A549 (cell line): Measurements from ENCODE around the gene FSTL4.

Source experiments
- BHLHE40 ChIP-seq: IDR thresholded peaks from 2 replicates; pipeline ENCODE4 v1.6.1; 2012; ENCODE audit warnings: low read depth, low read length, inconsistent platforms
- CEBPB ChIP-seq, 2 experiments: fragments of >200 bp in 1 of 2; sonication (Bioruptor Twin) in 1 of 2; formaldehyde crosslinking in 1 of 2; IDR thresholded peaks; 2 replicates each; pipeline ENCODE4 v1.6.1; 2012 to 2016
- CHD4 ChIP-seq: fragments of 200-600 bp; sonication (generic); IDR thresholded peaks from 2 replicates; pipeline ENCODE4 v1.6.1; 2016; ENCODE audit warnings: antibody characterized with exemption, mild to moderate bottlenecking, borderline replicate concordance
- CTCF ChIP-seq: fragments of >200 bp; sonication (Bioruptor Twin); formaldehyde crosslinking; IDR thresholded peaks from 3 replicates; pipeline ENCODE4 v1.5.1; 2016
- EP300 ChIP-seq, 2 experiments: fragments of >200 bp; sonication (Bioruptor Twin); formaldehyde crosslinking; IDR thresholded peaks; 2 replicates in 1 of 2; 3 replicates in 1 of 2; pipeline ENCODE4 v1.6.1; 2016 to 2017
- KDM1A ChIP-seq: fragments of 200-600 bp; sonication (generic); IDR thresholded peaks from 2 replicates; pipeline ENCODE4 v1.6.1; 2016; ENCODE audit warnings: low read depth, mild to moderate bottlenecking
- KDM5A ChIP-seq: fragments of 200-600 bp; sonication (generic); IDR thresholded peaks from 2 replicates; pipeline ENCODE4 v1.6.1; 2016; ENCODE audit warnings: antibody characterized with exemption, mild to moderate bottlenecking
- NFE2L2 ChIP-seq: fragments of 150-350 bp; conservative IDR thresholded peaks from 2 replicates; pipeline ENCODE4 v1.6.1; 2014; ENCODE audit warnings: low read length
- POLR2A ChIP-seq: IDR thresholded peaks from 2 replicates; pipeline ENCODE4 v1.6.1; 2012; ENCODE audit warnings: mild to moderate bottlenecking, low read length
- RAD21 ChIP-seq, 2 experiments: fragments of >200 bp in 1 of 2; sonication (Bioruptor Twin) in 1 of 2; formaldehyde crosslinking in 1 of 2; IDR thresholded peaks in 1 of 2; conservative IDR thresholded peaks in 1 of 2; 2 replicates in 1 of 2; 3 replicates in 1 of 2; pipeline ENCODE4 v1.6.1; 2012 to 2018; ENCODE audit warnings: inconsistent platforms in 1 of 2
- RFX5 ChIP-seq: fragments of 450-650 bp; IDR thresholded peaks from 2 replicates; pipeline ENCODE4 v1.7.1; 2014; ENCODE audit warnings: antibody characterized with exemption, mild to moderate bottlenecking, moderate library complexity
- SREBF2 ChIP-seq: fragments of 450-650 bp; IDR thresholded peaks from 2 replicates; pipeline ENCODE4 v1.6.1; 2014; ENCODE audit warnings: mild to moderate bottlenecking, moderate library complexity
- TP53 ChIP-seq: fragments of 250-450 bp; sonication (Bioruptor Pico); IDR thresholded peaks from 2 replicates; pipeline ENCODE4 v1.5.0; 2021; ENCODE audit warnings: mild to moderate bottlenecking, moderate library complexity
- ZSCAN20 ChIP-seq: fragments of 250-450 bp; sonication (Bioruptor Pico); IDR thresholded peaks from 2 replicates; pipeline ENCODE4 v1.8.0; 2022; ENCODE audit warnings: mild to moderate bottlenecking, moderate library complexity

GRCh38 chr5:133251296-133252132 is 360.8 kb downstream of the FSTL4 start:
- no peak for TF ChIP-seq RFX5
- TF ChIP-seq BHLHE40 = no peak
- TF ChIP-seq KDM5A = no peak
- TF ChIP-seq CTCF = no peak
- no peak for TF ChIP-seq EP300 (IDR thresholded peaks at IDR 0.05)
- TF ChIP-seq KDM1A = no peak
- no peak for TF ChIP-seq NFE2L2
- no peak for TF ChIP-seq POLR2A
- no peak for TF ChIP-seq RAD21 (conservative IDR thresholded peaks at IDR 0.05 in 1 of 2, IDR thresholded peaks at IDR 0.05 in 1 of 2)
- TF ChIP-seq CEBPB (IDR thresholded peaks at IDR 0.05) = no peak
- no peak for TF ChIP-seq ZSCAN20 (CRISPR knock-in tag)
- TF ChIP-seq SREBF2 = no peak
- TF ChIP-seq CHD4 = no peak
- TF ChIP-seq TP53 (CRISPR knock-in tag) = no peak
